H1 (cell line): Measurements from ENCODE around the gene FMN2. TPM values are rescaled to one million over a fixed set of nuclear protein-coding genes. Genes with fewer than 3 reads are reported as not detected.

Experiments
- CTCF ChIA-PET: fragments of 300-600 bp; sonication (Branson Sonifier 250); formaldehyde crosslinking; loops from one replicate; lab custom pipeline; 2021; ENCODE audit not compliant: partially characterized antibody; lab: Charles Lee
- POLR2A ChIA-PET: fragments of 300-600 bp; sonication (Branson Sonifier 250); formaldehyde crosslinking; loops from one replicate; lab custom pipeline; 2021; ENCODE audit warnings: inconsistent platforms; ENCODE audit not compliant: partially characterized antibody; lab: Charles Lee
- DNase-seq, 2 experiments: peaks; one replicate each; pipeline versions ENCODE4 v3.0.0 to v3.0.0-alpha.2; 2010 to 2022; ENCODE audit warnings: low spot score in 2 of 2, low read depth in 1 of 2, mixed read lengths in 1 of 2
- FAIRE-seq: peaks from 2 replicates; lab custom pipeline; 2011; peaks lifted over from hg19 to GRCh38; lab: Jason Lieb, UNC
- H2AFZ ChIP-seq: 2 replicates; pipeline ENCODE4 v1.8.1; 2012; ENCODE audit warnings: low read length, inconsistent platforms
- H2AK5ac ChIP-seq: 2 replicates; pipeline ENCODE4 v1.6.1; 2013; ENCODE audit warnings: low read depth, low read length
- H2BK120ac ChIP-seq: replicated peaks from 2 replicates; pipeline ENCODE3; 2013; ENCODE audit warnings: low read depth, low read length, inconsistent platforms
- H2BK12ac ChIP-seq: 2 replicates; pipeline ENCODE4 v1.6.1; 2013; ENCODE audit warnings: low read depth, low read length
- H2BK15ac ChIP-seq: 2 replicates; pipeline ENCODE4 v1.6.1; 2013; ENCODE audit warnings: low read length
- H2BK20ac ChIP-seq: 2 replicates; pipeline ENCODE4 v1.6.1; 2013; ENCODE audit warnings: low read length
- H2BK5ac ChIP-seq: 2 replicates; pipeline ENCODE4 v1.6.1; 2013; ENCODE audit warnings: low read depth, low read length
- H3K14ac ChIP-seq: 2 replicates; pipeline ENCODE4 v1.6.1; 2013; ENCODE audit warnings: inconsistent platforms; ENCODE audit not compliant: insufficient read length
- H3K18ac ChIP-seq: 2 replicates; pipeline ENCODE4 v1.6.1; 2013; ENCODE audit warnings: low read length; ENCODE audit errors: extremely low read depth
- H3K23ac ChIP-seq: 2 replicates; pipeline ENCODE4 v1.6.1; 2013; ENCODE audit warnings: inconsistent platforms; ENCODE audit not compliant: insufficient read length
- H3K23me2 ChIP-seq: 2 replicates; pipeline ENCODE4 v1.6.1; 2013; ENCODE audit warnings: low read depth, low read length
- H3K27ac ChIP-seq: 2 replicates; pipeline ENCODE4 v1.6.1; 2011; ENCODE audit warnings: low read depth, low read length, inconsistent platforms
- H3K27me3 ChIP-seq, 4 experiments: replicated peaks in 1 of 4; 1 replicate in 1 of 4; 2 replicates in 3 of 4; pipeline versions ENCODE4 v1.6.1 to v1.8.1; 2011 to 2013; ENCODE audit warnings: low read length in 3 of 4, mild to moderate bottlenecking in 3 of 4, inconsistent platforms in 2 of 4, mixed read lengths in 2 of 4, moderate library complexity in 1 of 4; ENCODE audit not compliant: control insufficient read depth in 3 of 4, insufficient read depth in 3 of 4; ENCODE audit errors: extremely low read depth in 1 of 4
- H3K36me3 ChIP-seq, 4 experiments: 2 replicates each; pipeline versions ENCODE4 v1.6.1 to v1.8.1; 2011 to 2013; ENCODE audit warnings: mild to moderate bottlenecking in 4 of 4, low read length in 3 of 4, moderate library complexity in 2 of 4, control low read depth in 1 of 4, inconsistent platforms in 1 of 4; ENCODE audit not compliant: insufficient read depth in 4 of 4, control insufficient read depth in 2 of 4
- H3K4ac ChIP-seq: replicated peaks from 2 replicates; pipeline ENCODE3; 2013; ENCODE audit warnings: low read length, low read depth, mixed read lengths, inconsistent platforms; ENCODE audit not compliant: insufficient read length
- H3K4me1 ChIP-seq, 4 experiments: replicated peaks in 1 of 4; 1 replicate in 1 of 4; 2 replicates in 3 of 4; pipeline versions ENCODE4 v1.6.1 to v1.8.1; 2011 to 2013; ENCODE audit warnings: low read length in 3 of 4, inconsistent platforms in 2 of 4, mixed read lengths in 1 of 4; ENCODE audit not compliant: insufficient read depth in 4 of 4, control insufficient read depth in 3 of 4
- H3K4me2 ChIP-seq, 2 experiments: 2 replicates each; pipeline versions ENCODE4 v1.6.1 to v1.8.1; 2011 to 2013; ENCODE audit warnings: low read depth in 2 of 2, low read length in 2 of 2, control low read depth in 1 of 2, inconsistent platforms in 1 of 2, mild to moderate bottlenecking in 1 of 2; ENCODE audit not compliant: insufficient read depth in 1 of 2
- H3K4me3 ChIP-seq, 4 experiments: fragments of 200-600, 300-600 bp in 1 of 4; sonication (generic), shearing (Covaris generic), sonication (Bioruptor Twin) in 1 of 4; 2 replicates each; pipeline versions ENCODE4 v1.5.1 to v1.8.1; 2011 to 2016; ENCODE audit warnings: low read length in 4 of 4, low read depth in 3 of 4, control low read depth in 2 of 4, inconsistent platforms in 2 of 4, mild to moderate bottlenecking in 2 of 4, mixed read lengths in 1 of 4, moderate library complexity in 1 of 4; ENCODE audit not compliant: insufficient read depth in 2 of 4; ENCODE audit errors: extremely low read depth in 1 of 4
- H3K56ac ChIP-seq: replicated peaks from 2 replicates; pipeline ENCODE3; 2013; ENCODE audit warnings: low read depth, mild to moderate bottlenecking, mixed read lengths, low read length, inconsistent platforms; ENCODE audit not compliant: insufficient read length
- H3K79me1 ChIP-seq: 2 replicates; pipeline ENCODE4 v1.6.1; 2013; ENCODE audit warnings: low read depth, low read length, control low read depth
- H3K79me2 ChIP-seq, 2 experiments: 2 replicates each; pipeline versions ENCODE4 v1.6.1 to v1.8.1; 2012 to 2013; ENCODE audit warnings: low read length in 2 of 2, mild to moderate bottlenecking in 2 of 2, inconsistent platforms in 1 of 2; ENCODE audit not compliant: insufficient read depth in 2 of 2, control insufficient read depth in 1 of 2
- H3K9ac ChIP-seq, 4 experiments: replicated peaks in 1 of 4; 1 replicate in 1 of 4; 2 replicates in 3 of 4; pipeline versions ENCODE4 v1.6.1 to v1.8.1; 2011 to 2013; ENCODE audit warnings: low read depth in 3 of 4, low read length in 3 of 4, control low read depth in 2 of 4, mild to moderate bottlenecking in 2 of 4, moderate library complexity in 2 of 4, inconsistent platforms in 1 of 4; ENCODE audit errors: extremely low read depth in 1 of 4
- H3K9me3 ChIP-seq, 2 experiments: 2 replicates each; pipeline versions ENCODE4 v1.6.1 to v1.8.1; 2012 to 2013; ENCODE audit warnings: mild to moderate bottlenecking in 2 of 2, moderate library complexity in 2 of 2, control low read depth in 1 of 2, inconsistent platforms in 1 of 2, low read depth in 1 of 2, low read length in 1 of 2, mixed read lengths in 1 of 2; ENCODE audit not compliant: insufficient read depth in 2 of 2
- H4K20me1 ChIP-seq, 2 experiments: replicated peaks in 1 of 2; 2 replicates each; pipeline versions ENCODE3 to v1.8.1; 2011 to 2013; ENCODE audit warnings: inconsistent platforms in 2 of 2, low read length in 2 of 2, mild to moderate bottlenecking in 1 of 2; ENCODE audit not compliant: insufficient read depth in 2 of 2, control insufficient read depth in 1 of 2
- H4K5ac ChIP-seq: 2 replicates; pipeline ENCODE4 v1.6.1; 2013; ENCODE audit warnings: low read length, low read depth, mixed read lengths, inconsistent platforms; ENCODE audit not compliant: insufficient read length
- H4K8ac ChIP-seq: 2 replicates; pipeline ENCODE4 v1.8.0; 2013; ENCODE audit warnings: mild to moderate bottlenecking, moderate library complexity, low read length, inconsistent platforms; ENCODE audit not compliant: insufficient read depth; ENCODE audit errors: extremely low read depth
- H4K91ac ChIP-seq: replicated peaks from 2 replicates; pipeline ENCODE3; 2013; ENCODE audit warnings: low read length, mixed read lengths, inconsistent platforms; ENCODE audit not compliant: insufficient read length
- ASH2L ChIP-seq: fragments of 200-600, 300-600 bp; sonication (generic); IDR thresholded peaks from one replicate; pipeline ENCODE4 v1.7.1; 2017; ENCODE audit warnings: low read length
- CBX5 ChIP-seq: fragments of 300-800, 300-1000 bp; sonication (generic); IDR thresholded peaks from 2 replicates; pipeline ENCODE4 v1.7.1; 2016; ENCODE audit warnings: antibody characterized with exemption, low read length, low read depth
- CHD2 ChIP-seq: IDR thresholded peaks from 2 replicates; pipeline ENCODE4 v1.6.1; 2012; ENCODE audit warnings: low read length, improper control_type of control experiment
- EP300 ChIP-seq, 2 experiments: IDR thresholded peaks; 1 replicate in 1 of 2; 2 replicates in 1 of 2; pipeline ENCODE4 v1.6.1; 2011 to 2012; ENCODE audit warnings: low read depth in 2 of 2, low read length in 2 of 2, mild to moderate bottlenecking in 2 of 2, borderline replicate concordance in 1 of 2, inconsistent platforms in 1 of 2, moderate library complexity in 1 of 2
- KDM4A ChIP-seq: IDR thresholded peaks from one replicate; pipeline ENCODE4 v1.7.1; 2012; ENCODE audit warnings: low read depth, mild to moderate bottlenecking, moderate library complexity, low read length, inconsistent platforms; ENCODE audit not compliant: severe bottlenecking
- KDM5A ChIP-seq: fragments of 200-600 bp; IDR thresholded peaks from 2 replicates; pipeline ENCODE4 v1.7.1; 2012; ENCODE audit warnings: mild to moderate bottlenecking, low read length, inconsistent platforms, mixed read lengths
- NANOG ChIP-seq: IDR thresholded peaks from 2 replicates; pipeline ENCODE4 v1.6.1; 2011; ENCODE audit warnings: low read length, low read depth, mild to moderate bottlenecking, inconsistent platforms; ENCODE audit not compliant: insufficient read depth, poor library complexity, severe bottlenecking
- POU5F1 ChIP-seq: IDR thresholded peaks from 2 replicates; pipeline ENCODE4 v1.6.1; 2011; ENCODE audit warnings: low read depth, mild to moderate bottlenecking, low read length, moderate library complexity
- SP4 ChIP-seq: IDR thresholded peaks from 2 replicates; pipeline ENCODE4 v1.6.1; 2012; ENCODE audit warnings: low read length, inconsistent platforms
- TBP ChIP-seq: IDR thresholded peaks from 2 replicates; pipeline ENCODE4 v1.6.1; 2011; ENCODE audit warnings: low read depth, low read length, improper control_type of control experiment
- YY1 ChIP-seq: IDR thresholded peaks from 2 replicates; pipeline ENCODE4 v1.6.1; 2011; ENCODE audit warnings: low read depth, mild to moderate bottlenecking, low read length
- WGBS, 2 experiments: shearing (Covaris generic) in 1 of 2; methylation state at CpG; one replicate each; pipeline versions ENCODE4 v1.1.6 to v1.1.7; 2013 to 2015; ENCODE audit warnings: low lambda C conversion rate in 2 of 2, mixed read lengths in 2 of 2, inconsistent platforms in 1 of 2, low coverage in 1 of 2, missing lambda C conversion rate in 1 of 2; ENCODE audit not compliant: insufficient replicate concordance in 2 of 2, insufficient coverage in 1 of 2, insufficient read length in 1 of 2; ENCODE audit errors: extremely low coverage in 1 of 2, missing lambda C conversion rate in 1 of 2; 5-methylcytosine and 5-hydroxymethylcytosine counted together
- polyA plus RNA-seq, 7 experiments: library from polyadenylated mRNA; depleted of rRNA in 3 of 7; stranded (reverse) in 5 of 7; unstranded in 2 of 7; fragments of >200 nt in 5 of 7; fragments of 200-250 nt in 2 of 7; gene quantifications; 1 replicate in 5 of 7; 2 replicates in 1 of 7; 4 replicates in 1 of 7; pipeline versions ENCODE4 v1.2.1 to v1.2.3, GENCODE V29; 2011 to 2013; ENCODE audit warnings: missing spikeins in 2 of 7, mixed read lengths in 2 of 7
- total RNA-seq: library from RNA; stranded (reverse); fragmentation: NEBNext Ultra II Directional; extraction: Animal tissue kit (Norgen Biotek cat#: 25700); gene quantifications from 2 replicates; pipeline ENCODE4 v1.2.1, GENCODE V29; 2021
- TF ChIP-seq, protein P1 (sequence below): IDR thresholded peaks from 2 replicates; pipeline ENCODE4 v1.6.1; 2011; ENCODE audit warnings: low read depth, mild to moderate bottlenecking, low read length; ENCODE audit not compliant: insufficient read depth

The FMN2 gene
- total and polyA plus RNA-seq, 2 of the 8 experiments (the other 6 are each of a cell fraction or from before 2014, with no cell fraction given), result 0.83 to 2.0 TPM

DNA sequence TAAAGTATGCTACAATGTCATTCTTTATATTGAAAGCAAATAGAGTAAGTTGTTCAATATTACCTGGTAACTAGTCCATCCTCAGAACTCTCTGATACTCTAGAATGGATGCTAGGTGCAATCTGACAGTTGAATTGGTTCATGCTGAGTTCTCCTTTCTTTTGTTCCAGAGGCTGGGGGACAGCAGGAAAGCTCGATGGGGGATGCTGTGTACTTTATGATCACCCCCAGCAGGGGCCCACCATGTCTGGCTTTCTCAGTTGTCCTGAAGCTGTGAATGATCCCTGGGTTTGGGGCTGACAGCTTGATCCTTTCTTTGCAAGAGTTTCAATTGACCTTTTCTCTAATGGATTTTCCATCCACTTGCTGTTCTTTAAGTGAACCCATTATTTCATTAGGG lies 22.5 kb downstream of the FMN2 start:
- CTCF ChIA-PET, result interaction anchor here (1.0 to 3.6 kb wide), 2 partner anchors 14 to 35 kb away, joined by 4 to 19 read pairs; no protein-coding TSS in a partner anchor
- H3K56ac ChIP-seq, result no peak overlapping the region
- no peak overlapping the region for H2BK12ac ChIP-seq
- no peaks in the 10 kb centered on the region for H3K79me1 ChIP-seq
- no peak overlapping the region for H3K27ac ChIP-seq
- no peak overlapping the region for H3K23ac ChIP-seq
- H3K79me2 ChIP-seq, result no peaks in the 10 kb centered on the region
- DNase-seq (no peak), FAIRE-seq (no peak)
- 78% methylated on average over 1 of the region's 1 CpG; no CpG with 5 or more reads in 1 of the 2 experiments for WGBS, 2 experiments
- no peak overlapping the region for H3K4ac ChIP-seq
- H3K27me3 ChIP-seq, result no peaks in the 10 kb centered on the region
- H3K4me2 ChIP-seq, result no peak overlapping the region
- H3K36me3 ChIP-seq, result no peaks in the 10 kb centered on the region
- H2AK5ac ChIP-seq, result no peak overlapping the region
- H3K9me3 ChIP-seq, result no peaks in the 10 kb centered on the region; a peak in 1 of 4 replicates
- no peak overlapping the region for H2BK120ac ChIP-seq
- no peak overlapping the region for H2AFZ ChIP-seq
- no peak overlapping the region for H2BK5ac ChIP-seq
- no peak overlapping the region for H4K91ac ChIP-seq
- no peak overlapping the region for H2BK15ac ChIP-seq
- no peaks in the 10 kb centered on the region for H4K20me1 ChIP-seq
- no peaks in the 10 kb centered on the region for H3K23me2 ChIP-seq
- no peak overlapping the region for H3K4me3 ChIP-seq
- peaks cover 0 to 5% (median 2%) of the 10 kb centered on the region in 4 experiments; a peak in 2 of 7 replicates for H3K4me1 ChIP-seq
- H4K8ac ChIP-seq, result no peak overlapping the region
- H3K18ac ChIP-seq, result no peak overlapping the region
- POLR2A ChIA-PET, result no interaction called here
- H3K9ac ChIP-seq, result no peak overlapping the region
- no peak overlapping the region for H4K5ac ChIP-seq
- H2BK20ac ChIP-seq, result no peak overlapping the region
- H3K14ac ChIP-seq, result no peak overlapping the region
- TF ChIP-seq YY1 (no peak), CHD2 (no peak), CBX5 (no peak), SP4 (no peak), EP300 (IDR thresholded peaks at IDR 0.05; ENCODE audit: borderline replicate concordance in 1 of 2, low read depth in 2 of 2, low read length in 2 of 2) (no peak), NANOG (no peak), TBP (no peak), ASH2L (no peak), KDM4A (no peak), POU5F1 (no peak), KDM5A (no peak)
- TF ChIP-seq, protein P1, sequence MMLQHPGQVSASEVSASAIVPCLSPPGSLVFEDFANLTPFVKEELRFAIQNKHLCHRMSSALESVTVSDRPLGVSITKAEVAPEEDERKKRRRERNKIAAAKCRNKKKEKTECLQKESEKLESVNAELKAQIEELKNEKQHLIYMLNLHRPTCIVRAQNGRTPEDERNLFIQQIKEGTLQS, result no peak
